ENCODE data around the gene PDLIM5. TPM values are rescaled to one million over a fixed set of nuclear protein-coding genes. Genes with fewer than 3 reads are reported as not detected.
"Not testable (repeated sequence)": the region's sequence is repeated elsewhere in the genome, so short reads cannot be mapped to it uniquely, and the experiment has no call there.

The PDLIM5 gene
- total RNA-seq, 1 donor = 72.1 TPM

DNA sequence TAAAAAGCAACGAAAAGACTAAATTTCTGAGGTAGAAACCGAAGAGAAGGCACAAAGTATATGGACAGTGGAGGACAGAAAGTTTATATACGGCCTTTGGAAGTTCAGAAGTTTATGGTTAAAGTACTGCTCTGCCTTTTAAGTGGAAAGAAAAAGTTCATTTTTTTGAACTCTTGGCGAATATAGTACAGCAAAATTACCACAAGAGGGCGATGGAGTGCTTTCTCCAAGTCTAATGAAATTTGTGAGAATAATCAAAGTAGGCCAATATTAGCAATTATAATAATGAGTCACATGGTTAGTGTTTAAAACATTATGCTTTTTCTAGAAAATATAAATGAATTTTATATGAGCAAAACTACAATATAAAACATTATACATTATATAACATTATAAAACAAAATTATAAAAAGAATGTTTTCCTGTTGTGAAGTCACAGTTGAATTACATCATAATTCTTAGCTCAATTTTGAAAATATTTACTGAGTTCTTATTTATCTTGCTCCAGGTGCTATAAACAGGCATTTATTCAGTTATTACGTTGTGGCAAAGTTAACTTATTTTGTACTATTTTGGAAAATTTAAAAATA lies 169.8 kb downstream of the PDLIM5 start:
- Histone ChIP-seq H3K27me3 (ENCODE audit: insufficient read depth, low read length) (no peaks in the 10 kb centered on the region), H3K4me3 (ENCODE audit: low read length) (no peak overlapping the region), H3K9me3 (ENCODE audit: low read depth, low read length) (no peaks in the 10 kb centered on the region), H3K4me1 (ENCODE audit: insufficient read depth, low read length) (no peaks in the 10 kb centered on the region)

DNA sequence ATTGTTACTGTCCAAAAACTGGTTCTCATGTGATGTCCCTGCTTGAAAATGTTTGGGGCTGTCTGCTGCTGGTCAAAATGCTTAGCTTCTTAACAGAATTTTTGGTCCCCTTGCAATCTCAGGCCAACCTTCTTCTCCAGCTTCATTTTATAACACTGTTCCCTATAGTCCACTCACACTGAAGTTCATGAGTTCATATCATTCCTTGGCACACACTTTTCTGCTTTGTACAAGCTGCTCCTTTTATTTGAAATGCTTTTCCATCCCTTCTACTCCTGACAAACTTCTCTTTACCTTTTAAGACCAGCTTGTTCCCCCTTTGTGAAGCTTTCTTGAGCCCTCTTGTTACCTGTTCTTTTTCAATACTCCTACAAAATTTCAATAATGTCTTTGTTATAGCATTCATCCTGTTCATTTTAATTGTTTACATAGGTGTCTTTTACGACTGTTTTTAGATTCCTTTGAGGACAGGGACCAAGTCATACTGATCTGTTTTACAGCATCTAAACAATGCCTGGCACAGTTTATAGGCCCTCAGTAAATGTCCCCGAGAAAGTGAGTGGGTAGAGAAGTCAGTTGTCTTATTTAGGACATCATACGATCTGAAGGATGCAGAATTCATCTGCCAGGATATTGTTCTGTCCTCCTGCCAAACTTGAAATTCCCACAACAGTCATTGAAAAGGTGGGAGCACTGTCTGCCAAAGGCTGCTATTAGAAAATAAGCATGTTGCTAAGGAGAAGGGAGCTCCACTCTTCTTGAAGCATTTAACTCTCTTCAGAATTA lies 171.6 kb downstream of the PDLIM5 start:
- no peaks in the 10 kb centered on the region for H3K27me3 ChIP-seq (ENCODE audit: insufficient read depth, low read length)
- no peaks in the 10 kb centered on the region for H3K9me3 ChIP-seq (ENCODE audit: low read depth, low read length)
- H3K4me1 ChIP-seq (ENCODE audit: insufficient read depth, low read length) = no peaks in the 10 kb centered on the region
- H3K4me3 ChIP-seq (ENCODE audit: low read length) = no peak overlapping the region

DNA sequence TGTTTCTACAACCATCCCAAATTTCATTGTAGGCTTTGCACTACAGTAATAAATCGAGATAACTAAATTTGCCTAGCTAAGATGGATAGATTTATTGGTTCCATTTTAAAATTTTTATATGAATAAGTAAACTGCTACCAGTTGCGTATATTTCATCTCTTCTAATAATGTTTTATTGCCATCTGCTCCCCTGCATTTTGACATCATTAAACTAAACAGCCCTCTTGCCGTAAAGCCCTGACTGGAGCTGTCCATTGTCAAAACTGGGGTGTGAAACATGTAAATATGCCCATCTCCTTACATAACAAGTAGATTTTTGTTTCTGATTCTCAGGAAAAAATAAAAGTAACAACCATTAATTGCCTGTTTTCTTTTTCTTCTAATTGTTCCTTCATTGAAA lies 175.2 kb downstream of the PDLIM5 start:
- Histone ChIP-seq H3K27me3 (ENCODE audit: insufficient read depth, low read length) (no peaks in the 10 kb centered on the region), H3K4me1 (ENCODE audit: insufficient read depth, low read length) (no peaks in the 10 kb centered on the region), H3K9me3 (ENCODE audit: low read depth, low read length) (no peaks in the 10 kb centered on the region), H3K4me3 (ENCODE audit: low read length) (no peak overlapping the region)

DNA sequence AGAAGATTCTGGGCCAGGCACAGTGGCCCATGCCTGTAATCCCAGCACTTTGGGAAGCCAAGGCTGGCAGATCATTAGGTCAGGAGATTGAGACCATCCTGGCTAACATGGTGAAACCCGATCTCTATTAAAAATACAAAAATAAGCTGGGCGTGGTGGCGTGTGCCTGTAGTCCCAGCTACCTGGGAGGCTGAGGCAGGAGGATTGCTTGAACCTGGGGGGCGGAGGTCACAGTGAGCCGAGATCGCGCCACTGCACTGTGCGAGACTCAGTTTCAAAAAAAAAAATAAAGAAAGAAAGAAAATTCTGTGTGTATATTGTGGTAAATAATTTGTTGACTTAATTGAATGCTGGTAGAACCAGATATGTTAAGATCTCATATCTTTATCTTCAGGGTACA lies 177.3 kb downstream of the PDLIM5 start:
- H3K9me3 ChIP-seq (ENCODE audit: low read depth, low read length); H3K4me1 ChIP-seq (ENCODE audit: insufficient read depth, low read length); H3K4me3 ChIP-seq (ENCODE audit: low read length); H3K27me3 ChIP-seq (ENCODE audit: insufficient read depth, low read length): not testable (repeated sequence)

DNA sequence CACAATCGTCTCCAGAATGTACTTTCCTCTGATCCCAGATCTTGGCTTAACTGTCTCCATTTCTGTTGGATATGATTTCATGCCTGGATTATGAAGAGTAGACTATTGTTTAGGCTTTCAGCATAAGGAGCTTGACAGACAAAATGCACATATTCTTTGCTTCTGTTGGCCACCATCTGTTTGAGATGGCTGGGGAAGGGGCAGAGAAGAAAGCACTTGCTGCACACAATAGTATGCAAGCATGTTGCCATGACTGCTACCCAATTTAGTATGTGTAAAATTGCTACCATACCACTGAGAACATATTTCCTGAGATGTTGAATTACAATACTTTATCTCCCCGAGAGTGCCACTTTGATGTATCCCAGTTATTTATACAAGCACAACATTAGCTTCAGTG lies 178.1 kb downstream of the PDLIM5 start:
- Histone ChIP-seq H3K27me3 (ENCODE audit: insufficient read depth, low read length) (no peaks in the 10 kb centered on the region), H3K4me3 (ENCODE audit: low read length) (no peak overlapping the region), H3K9me3 (ENCODE audit: low read depth, low read length) (no peaks in the 10 kb centered on the region), H3K4me1 (ENCODE audit: insufficient read depth, low read length) (no peaks in the 10 kb centered on the region)

DNA sequence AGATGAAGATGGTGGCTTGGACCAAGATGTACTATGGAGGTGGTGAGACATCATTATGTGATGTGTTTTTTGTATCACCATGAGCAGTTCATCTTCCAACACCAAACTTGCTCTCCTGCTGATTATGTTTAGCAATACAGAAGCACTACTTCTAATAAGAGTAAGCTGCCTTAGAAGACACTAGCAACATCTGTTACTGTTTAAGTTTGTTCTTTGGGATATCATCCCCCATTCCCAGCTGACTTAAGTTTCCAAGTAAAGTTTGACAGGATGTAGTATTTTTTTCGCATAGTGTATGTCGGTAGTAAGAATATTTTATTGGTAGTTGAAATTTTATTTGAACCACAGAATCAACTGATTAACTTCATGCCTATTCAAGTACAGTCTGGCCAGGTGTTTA lies 182.5 kb downstream of the PDLIM5 start:
- H3K9me3 ChIP-seq (ENCODE audit: low read depth, low read length) = no peaks in the 10 kb centered on the region
- H3K4me1 ChIP-seq (ENCODE audit: insufficient read depth, low read length) = no peaks in the 10 kb centered on the region
- no peak overlapping the region for H3K4me3 ChIP-seq (ENCODE audit: low read length)
- H3K27me3 ChIP-seq (ENCODE audit: insufficient read depth, low read length) = no peaks in the 10 kb centered on the region

DNA sequence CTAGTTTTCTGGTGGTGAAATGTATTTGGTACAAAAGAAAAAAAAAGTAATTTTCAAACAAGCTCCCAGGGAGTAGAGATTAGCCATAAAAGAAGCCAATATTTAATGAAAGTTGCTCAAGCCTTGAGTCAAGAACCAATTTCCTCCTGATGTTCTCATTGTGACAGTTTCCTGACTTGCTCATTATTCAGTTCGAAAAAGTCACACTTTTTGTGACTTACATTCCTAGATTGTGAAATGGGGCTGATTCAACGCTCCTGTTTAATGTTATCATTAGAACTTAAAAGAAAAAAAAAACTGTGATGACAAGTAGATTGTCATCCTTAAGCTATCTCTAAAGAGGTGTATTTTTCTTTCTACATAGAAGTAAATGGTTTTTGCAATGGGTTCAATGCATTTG lies 183.4 kb downstream of the PDLIM5 start:
- H3K4me3 ChIP-seq (ENCODE audit: low read length) = no peak overlapping the region
- no peaks in the 10 kb centered on the region for H3K9me3 ChIP-seq (ENCODE audit: low read depth, low read length)
- H3K27me3 ChIP-seq (ENCODE audit: insufficient read depth, low read length) = no peaks in the 10 kb centered on the region

DNA sequence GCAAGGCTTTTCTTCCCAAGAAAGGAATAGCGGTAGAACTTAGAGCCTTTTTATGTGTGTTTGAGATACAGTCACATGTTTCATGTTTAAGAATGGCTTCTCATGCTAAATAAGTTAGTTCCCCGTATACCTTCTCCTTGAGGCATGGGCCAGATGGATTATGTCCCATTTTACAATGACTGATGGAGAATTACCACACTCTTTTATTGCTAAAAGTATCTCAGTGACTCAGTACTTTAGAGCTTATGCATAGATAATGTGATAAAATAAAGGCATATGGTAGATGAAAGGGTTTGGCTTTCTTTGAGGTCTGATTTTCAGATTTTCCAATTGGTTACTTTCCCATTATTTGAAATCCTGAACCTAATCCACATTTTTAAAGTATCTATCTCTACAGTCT lies 184.3 kb downstream of the PDLIM5 start:
- Histone ChIP-seq H3K4me3 (ENCODE audit: low read length) (no peak overlapping the region), H3K9me3 (ENCODE audit: low read depth, low read length) (no peaks in the 10 kb centered on the region), H3K4me1 (ENCODE audit: insufficient read depth, low read length) (no peaks in the 10 kb centered on the region)

More for the DNA sequence above, 183.4 kb downstream of the PDLIM5 start:
- H3K4me1 ChIP-seq (ENCODE audit: insufficient read depth, low read length) = no peaks in the 10 kb centered on the region

DNA sequence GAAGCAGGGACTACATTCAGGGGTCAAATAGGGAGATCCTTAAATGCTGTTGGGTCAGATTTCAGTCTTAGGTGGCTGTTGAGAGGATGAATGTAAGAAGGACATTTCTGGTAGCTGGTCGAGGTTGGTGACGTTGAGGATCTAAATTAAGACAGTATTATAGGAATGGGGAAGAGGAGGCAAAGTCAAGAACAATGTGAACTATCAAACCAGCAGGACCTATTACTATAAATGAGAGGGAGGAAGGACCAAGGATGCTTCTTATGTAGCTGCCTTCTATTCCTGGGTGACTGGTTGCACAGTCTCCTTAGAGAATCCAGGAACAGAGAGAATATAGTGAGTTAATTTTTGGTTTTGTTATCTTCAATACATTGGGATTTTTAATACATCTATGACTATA lies 187.6 kb downstream of the PDLIM5 start:
- Histone ChIP-seq H3K4me1 (ENCODE audit: insufficient read depth, low read length) (no peaks in the 10 kb centered on the region), H3K27me3 (ENCODE audit: insufficient read depth, low read length) (no peaks in the 10 kb centered on the region), H3K4me3 (ENCODE audit: low read length) (no peak overlapping the region), H3K9me3 (ENCODE audit: low read depth, low read length) (no peaks in the 10 kb centered on the region)

More for the DNA sequence above, 184.3 kb downstream of the PDLIM5 start:
- no peaks in the 10 kb centered on the region for H3K27me3 ChIP-seq (ENCODE audit: insufficient read depth, low read length)

DNA sequence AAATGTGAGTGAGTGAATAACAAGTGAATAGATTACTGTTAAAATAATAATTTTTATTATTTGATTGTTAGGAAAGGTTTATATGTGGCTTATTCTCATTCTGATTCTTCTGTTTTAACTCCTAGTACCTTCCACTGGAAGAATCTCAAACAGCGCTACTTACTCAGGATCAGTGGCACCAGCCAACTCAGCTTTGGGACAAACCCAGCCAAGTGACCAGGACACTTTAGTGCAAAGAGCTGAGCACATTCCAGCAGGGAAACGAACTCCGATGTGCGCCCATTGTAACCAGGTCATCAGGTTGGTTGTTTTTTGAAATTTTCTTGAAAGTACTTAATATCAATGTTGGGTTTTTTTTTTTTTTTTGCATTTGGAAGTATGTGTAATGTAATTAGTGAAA lies 188.4 kb downstream of the PDLIM5 start:
- H3K4me1 ChIP-seq (ENCODE audit: insufficient read depth, low read length) = no peaks in the 10 kb centered on the region
- no peaks in the 10 kb centered on the region for H3K9me3 ChIP-seq (ENCODE audit: low read depth, low read length)
- no peaks in the 10 kb centered on the region for H3K27me3 ChIP-seq (ENCODE audit: insufficient read depth, low read length)
- no peak overlapping the region for H3K4me3 ChIP-seq (ENCODE audit: low read length)

DNA sequence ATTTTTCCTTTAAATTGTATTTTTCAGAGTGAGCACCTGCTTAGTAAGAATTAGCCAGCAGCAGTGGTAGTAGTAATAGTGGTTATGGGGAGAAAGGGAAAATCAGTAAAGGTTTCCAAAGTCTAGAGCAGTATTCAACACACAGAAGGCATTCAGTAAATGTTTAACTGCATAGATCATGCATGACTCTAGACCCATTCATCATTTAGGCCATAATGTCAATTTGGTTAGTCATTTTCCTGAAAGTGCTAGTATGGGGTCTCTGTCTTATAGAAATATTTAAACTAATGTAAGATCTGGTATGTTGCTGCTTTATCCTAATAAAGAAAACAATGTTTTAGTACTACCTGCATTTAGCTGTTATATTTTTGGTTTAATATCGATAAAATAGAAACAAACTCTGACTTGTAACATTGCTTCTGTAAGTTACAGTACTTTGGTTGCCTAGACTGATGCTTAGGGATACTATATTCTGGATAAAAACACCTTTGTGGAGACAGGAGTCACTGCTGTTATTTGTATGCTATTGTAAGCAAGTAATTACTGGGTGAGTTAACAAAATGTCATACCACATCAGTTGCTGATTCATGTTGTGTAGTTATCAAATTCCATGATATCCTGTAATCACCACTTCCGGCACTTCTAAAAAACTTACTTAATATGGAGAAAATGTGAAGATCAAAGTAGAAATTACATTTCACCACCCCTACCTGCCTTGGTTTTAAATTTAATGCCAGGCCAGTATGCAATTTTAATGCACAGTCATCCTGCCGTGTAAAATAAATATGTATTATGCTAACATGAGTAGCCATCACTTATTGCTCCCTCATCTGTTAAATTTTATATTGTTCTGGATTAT lies 190.2 kb downstream of the PDLIM5 start:
- Histone ChIP-seq H3K4me3 (ENCODE audit: low read length) (no peak overlapping the region), H3K4me1 (ENCODE audit: insufficient read depth, low read length) (no peaks in the 10 kb centered on the region), H3K9me3 (ENCODE audit: low read depth, low read length) (no peaks in the 10 kb centered on the region), H3K27me3 (ENCODE audit: insufficient read depth, low read length) (no peaks in the 10 kb centered on the region)

DNA sequence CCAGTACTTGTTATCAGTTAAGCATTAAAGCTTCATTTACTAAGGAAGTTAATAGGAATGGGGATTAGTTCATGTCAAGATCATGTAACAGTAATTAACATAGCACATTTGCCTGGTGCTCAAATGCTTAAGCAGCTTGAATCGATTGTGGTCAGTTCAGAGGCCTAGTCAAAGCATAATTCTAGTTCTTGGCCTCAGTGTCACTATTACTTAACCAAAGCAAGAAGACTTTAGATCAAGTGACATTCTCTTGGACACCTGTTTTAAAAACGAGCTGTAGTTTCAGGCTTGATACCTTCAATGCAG lies 190.8 kb downstream of the PDLIM5 start:
- H3K9me3 ChIP-seq (ENCODE audit: low read depth, low read length) = no peaks in the 10 kb centered on the region
- H3K27me3 ChIP-seq (ENCODE audit: insufficient read depth, low read length) = no peaks in the 10 kb centered on the region
- H3K4me3 ChIP-seq (ENCODE audit: low read length) = no peak overlapping the region
- H3K4me1 ChIP-seq (ENCODE audit: insufficient read depth, low read length) = no peaks in the 10 kb centered on the region

DNA sequence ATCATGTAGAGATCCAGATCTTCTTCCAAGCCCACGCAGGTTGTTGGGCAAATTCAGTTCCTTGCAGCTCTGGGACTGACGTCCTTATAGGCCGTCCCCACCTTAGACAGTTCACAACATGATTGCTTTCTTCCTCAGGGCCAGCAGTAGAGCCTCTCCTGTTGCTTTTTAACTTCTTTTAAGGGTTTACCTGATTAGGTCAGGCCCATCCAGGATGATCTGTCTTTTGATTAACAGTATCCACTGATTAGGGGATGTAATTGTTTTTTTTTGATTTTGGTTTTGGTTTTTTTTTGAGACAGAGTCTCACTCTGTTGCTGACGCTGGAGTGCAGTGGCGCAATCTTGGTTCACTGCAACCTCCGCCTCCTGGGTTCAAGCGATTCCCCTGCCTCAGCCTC lies 197.0 kb downstream of the PDLIM5 start:
- H3K9me3 ChIP-seq (ENCODE audit: low read depth, low read length) = no peaks in the 10 kb centered on the region
- no peaks in the 10 kb centered on the region for H3K4me1 ChIP-seq (ENCODE audit: insufficient read depth, low read length)
- H3K4me3 ChIP-seq (ENCODE audit: low read length) = no peak overlapping the region
- no peaks in the 10 kb centered on the region for H3K27me3 ChIP-seq (ENCODE audit: insufficient read depth, low read length)

DNA sequence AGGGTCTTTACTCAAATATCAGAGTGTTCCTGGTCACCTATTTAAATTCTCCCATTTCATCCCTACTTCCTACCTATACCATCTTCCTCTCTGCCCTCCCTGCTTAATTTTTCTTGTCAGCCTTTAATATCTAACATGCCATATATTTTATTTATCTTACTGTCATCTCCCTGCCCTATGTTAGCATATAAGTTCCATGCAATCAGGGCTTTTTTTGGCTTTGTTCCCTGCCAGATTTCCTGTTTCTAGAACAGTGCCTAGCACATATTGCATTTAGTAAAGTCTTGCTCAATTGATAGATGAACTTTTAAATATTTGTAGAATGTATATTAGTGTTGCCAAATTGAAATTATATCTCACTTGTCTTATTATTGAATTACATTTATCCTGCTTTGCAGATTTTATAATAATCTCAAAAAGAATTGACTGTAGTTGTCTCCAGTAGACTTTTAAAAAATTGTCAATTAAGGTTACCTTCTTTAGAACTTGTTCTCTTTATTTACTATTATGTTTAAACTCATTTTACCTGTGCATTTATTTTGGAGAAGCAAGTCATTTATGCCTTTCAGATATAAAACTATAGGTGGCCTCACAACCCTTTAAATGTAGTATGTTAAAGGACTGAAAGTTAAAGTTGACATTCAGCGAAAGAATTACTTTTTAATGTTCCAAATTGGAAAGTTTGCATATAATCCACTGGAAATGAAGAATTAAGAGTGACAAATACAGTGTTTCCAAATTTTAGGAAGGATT lies 197.8 kb downstream of the PDLIM5 start:
- Histone ChIP-seq H3K9me3 (ENCODE audit: low read depth, low read length) (no peaks in the 10 kb centered on the region), H3K4me3 (ENCODE audit: low read length) (no peak overlapping the region), H3K27me3 (ENCODE audit: insufficient read depth, low read length) (no peaks in the 10 kb centered on the region), H3K4me1 (ENCODE audit: insufficient read depth, low read length) (no peaks in the 10 kb centered on the region)

DNA sequence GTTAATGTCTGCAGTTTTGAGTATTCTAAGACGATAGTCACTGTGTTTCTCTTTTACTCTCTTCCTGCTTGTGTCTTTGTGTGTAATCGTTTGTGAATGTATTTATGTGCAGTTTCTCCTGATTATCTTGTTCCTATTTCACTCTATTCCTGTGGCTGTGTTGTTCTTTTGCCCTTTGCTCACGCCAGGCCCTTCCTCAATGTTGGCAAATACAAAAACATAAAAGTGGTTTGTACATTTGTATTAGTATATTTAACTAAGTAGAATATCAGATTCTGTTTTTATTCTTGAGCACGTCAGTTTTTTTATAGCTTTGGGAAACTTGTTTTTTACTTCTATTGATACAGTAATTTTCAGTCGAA lies 198.4 kb downstream of the PDLIM5 start:
- Histone ChIP-seq H3K27me3 (ENCODE audit: insufficient read depth, low read length) (no peaks in the 10 kb centered on the region), H3K4me3 (ENCODE audit: low read length) (no peak overlapping the region), H3K9me3 (ENCODE audit: low read depth, low read length) (no peaks in the 10 kb centered on the region), H3K4me1 (ENCODE audit: insufficient read depth, low read length) (no peaks in the 10 kb centered on the region)
